SK-N-DZ (cell line): ENCODE results near the gene CHID1.

Experiments
- DNase-seq: peaks from one replicate; pipeline ENCODE4 v3.0.0-alpha.2; 2015; ENCODE audit warnings: low spot score
- small RNA-seq, 2 experiments: library from RNA; depleted of rRNA; stranded (forward); fragments of <200 nt; gene quantifications; one replicate each; pipeline ENCODE3, GENCODE V24; 2014

CHID1 gene

GRCh38 chr11:825366-826226, 85.0 kb downstream of the CHID1 start:
- DNase-seq, result no peak

GRCh38 chr11:824942-825341, 85.7 kb downstream of the CHID1 start:
- DNase-seq, result no peak

- no peak for DNase-seq
These were observed 86.2 kb downstream of the CHID1 start for GRCh38 chr11:824292-824880.

GRCh38 chr11:823441-824291, 86.9 kb downstream of the CHID1 start:
- DNase-seq, result no peak

GRCh38 chr11:821512-822371, 88.9 kb downstream of the CHID1 start:
- DNase-seq, result no peak

- DNase-seq, result no peak
These were observed 89.7 kb downstream of the CHID1 start for GRCh38 chr11:820655-821511.

- peak; percentile 84 for DNase-seq
These were observed 90.5 kb downstream of the CHID1 start for GRCh38 chr11:819943-820649.

GRCh38 chr11:819129-819931, 91.3 kb downstream of the CHID1 start:
- peak; percentile 84 for DNase-seq

GRCh38 chr11:818396-819128, 92.0 kb downstream of the CHID1 start, which contains the start of gene PNPLA2:
TSS of gene PNPLA2 (plus strand) at chr11:818914. CDS start at chr11:819719, 805 bp downstream.
- no peak for DNase-seq

Small RNA genes lying within 50 kb of the gene (small RNA-seq; reads per million reads assigned to genes)
- gene RNU6-1025P, result 0 reads per million in 2 experiments
